Measurements from ENCODE around the gene LRRD1.

DNA sequence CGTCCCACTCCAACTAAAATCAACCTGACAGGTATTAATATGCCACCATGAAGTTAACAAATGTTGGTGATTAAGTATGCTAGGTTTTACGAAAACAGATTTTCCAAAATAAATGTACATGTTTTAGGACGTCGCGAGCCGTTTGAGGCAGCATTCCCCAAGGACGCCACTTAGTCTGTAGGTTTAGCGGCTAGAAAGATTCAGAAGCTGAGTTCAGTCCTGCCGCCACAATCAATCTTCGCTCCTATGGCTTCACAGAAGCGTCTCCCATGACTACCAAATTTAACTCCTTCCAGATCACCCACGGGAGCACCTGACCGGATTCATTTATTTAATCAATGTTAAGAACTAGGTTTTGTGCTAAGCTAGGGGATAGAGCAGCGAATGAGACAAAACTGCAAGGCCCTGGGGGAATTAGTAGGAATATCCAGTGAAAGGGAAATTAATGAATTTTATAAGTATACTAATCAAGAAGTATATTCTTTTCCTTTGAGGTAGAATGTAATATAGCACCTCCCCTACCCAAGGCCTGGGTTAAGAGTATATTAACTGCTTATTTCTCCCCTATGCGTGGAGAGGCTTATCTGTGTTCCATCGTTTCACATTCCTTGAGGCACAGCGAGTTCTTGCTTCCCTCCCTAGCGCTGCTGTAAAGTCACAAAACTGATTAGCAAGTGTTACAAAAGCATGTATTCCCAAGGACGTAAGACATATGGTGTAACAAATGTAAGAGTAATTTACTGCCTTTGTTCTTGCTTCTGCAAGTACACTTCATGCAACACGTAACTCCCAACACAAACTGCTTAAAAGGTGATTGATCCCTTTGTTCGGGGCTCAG, 43.7 kb downstream of the LRRD1 start:
- TF ChIP-seq ZFP30 (CRISPR knock-in tag; IDR thresholded peaks at IDR 0.05) (no peak), TOX (CRISPR knock-in tag; IDR thresholded peaks at IDR 0.05; ENCODE audit: borderline replicate concordance) (no peak), RARB (CRISPR knock-in tag; IDR thresholded peaks at IDR 0.05) (no peak), CSDC2 (CRISPR knock-in tag; IDR thresholded peaks at IDR 0.05) (no peak), TCF4 (CRISPR knock-in tag; IDR thresholded peaks at IDR 0.05; ENCODE audit: borderline replicate concordance) (no peak), ZFP3 (CRISPR knock-in tag; IDR thresholded peaks at IDR 0.05) (no peak)
- TF ChIP-seq, protein P1, sequence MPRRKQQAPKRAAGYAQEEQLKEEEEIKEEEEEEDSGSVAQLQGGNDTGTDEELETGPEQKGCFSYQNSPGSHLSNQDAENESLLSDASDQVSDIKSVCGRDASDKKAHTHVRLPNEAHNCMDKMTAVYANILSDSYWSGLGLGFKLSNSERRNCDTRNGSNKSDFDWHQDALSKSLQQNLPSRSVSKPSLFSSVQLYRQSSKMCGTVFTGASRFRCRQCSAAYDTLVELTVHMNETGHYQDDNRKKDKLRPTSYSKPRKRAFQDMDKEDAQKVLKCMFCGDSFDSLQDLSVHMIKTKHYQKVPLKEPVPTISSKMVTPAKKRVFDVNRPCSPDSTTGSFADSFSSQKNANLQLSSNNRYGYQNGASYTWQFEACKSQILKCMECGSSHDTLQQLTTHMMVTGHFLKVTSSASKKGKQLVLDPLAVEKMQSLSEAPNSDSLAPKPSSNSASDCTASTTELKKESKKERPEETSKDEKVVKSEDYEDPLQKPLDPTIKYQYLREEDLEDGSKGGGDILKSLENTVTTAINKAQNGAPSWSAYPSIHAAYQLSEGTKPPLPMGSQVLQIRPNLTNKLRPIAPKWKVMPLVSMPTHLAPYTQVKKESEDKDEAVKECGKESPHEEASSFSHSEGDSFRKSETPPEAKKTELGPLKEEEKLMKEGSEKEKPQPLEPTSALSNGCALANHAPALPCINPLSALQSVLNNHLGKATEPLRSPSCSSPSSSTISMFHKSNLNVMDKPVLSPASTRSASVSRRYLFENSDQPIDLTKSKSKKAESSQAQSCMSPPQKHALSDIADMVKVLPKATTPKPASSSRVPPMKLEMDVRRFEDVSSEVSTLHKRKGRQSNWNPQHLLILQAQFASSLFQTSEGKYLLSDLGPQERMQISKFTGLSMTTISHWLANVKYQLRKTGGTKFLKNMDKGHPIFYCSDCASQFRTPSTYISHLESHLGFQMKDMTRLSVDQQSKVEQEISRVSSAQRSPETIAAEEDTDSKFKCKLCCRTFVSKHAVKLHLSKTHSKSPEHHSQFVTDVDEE (CRISPR knock-in tag; IDR thresholded peaks at IDR 0.05): no peak
- TF ChIP-seq, protein P2, sequence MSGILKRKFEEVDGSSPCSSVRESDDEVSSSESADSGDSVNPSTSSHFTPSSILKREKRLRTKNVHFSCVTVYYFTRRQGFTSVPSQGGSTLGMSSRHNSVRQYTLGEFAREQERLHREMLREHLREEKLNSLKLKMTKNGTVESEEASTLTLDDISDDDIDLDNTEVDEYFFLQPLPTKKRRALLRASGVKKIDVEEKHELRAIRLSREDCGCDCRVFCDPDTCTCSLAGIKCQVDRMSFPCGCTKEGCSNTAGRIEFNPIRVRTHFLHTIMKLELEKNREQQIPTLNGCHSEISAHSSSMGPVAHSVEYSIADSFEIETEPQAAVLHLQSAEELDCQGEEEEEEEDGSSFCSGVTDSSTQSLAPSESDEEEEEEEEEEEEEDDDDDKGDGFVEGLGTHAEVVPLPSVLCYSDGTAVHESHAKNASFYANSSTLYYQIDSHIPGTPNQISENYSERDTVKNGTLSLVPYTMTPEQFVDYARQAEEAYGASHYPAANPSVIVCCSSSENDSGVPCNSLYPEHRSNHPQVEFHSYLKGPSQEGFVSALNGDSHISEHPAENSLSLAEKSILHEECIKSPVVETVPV (CRISPR knock-in tag; IDR thresholded peaks at IDR 0.05): no peak
